ENCODE data around the gene A2M. TPM values are rescaled to one million over a fixed set of nuclear protein-coding genes. Genes with fewer than 3 reads are reported as not detected.

The A2M gene
- total RNA-seq, 1 experiment from 2014 or later, result not detected

- no peak overlapping the region for H3K4me2 ChIP-seq (ENCODE audit: low read length)
- H3K9me2 ChIP-seq (replicated peaks; ENCODE audit: low read length), result no peaks in the 10 kb centered on the region
- ATAC-seq, result peak; percentile 63
- no peak overlapping the region for H3K27ac ChIP-seq (ENCODE audit: low read length)
- ChIA-PET POLR2A (ENCODE audit: unreplicated experiment) (no interaction called here), CTCF (interaction anchor here (0.5 to 1.3 kb wide), 4 partner anchors 11 to 392 kb away, joined by 3 to 10 read pairs (median 6); no protein-coding TSS in a partner anchor)
- BruUV-seq (replicated peaks), result no TSS peak
- H3K9me3 ChIP-seq (ENCODE audit: low read length), result no peaks in the 10 kb centered on the region
- H3K4me3 ChIP-seq (ENCODE audit: low read length), result no peak overlapping the region
- intact Hi-C loops (cut with micrococcal nuclease), result loop anchor here (1.0 to 10.0 kb wide), 4 partner anchors 137 to 505 kb away; partner anchors contain the start of genes CLEC4E and PHC1
- no peak overlapping the region for H3K9ac ChIP-seq (ENCODE audit: low read length)
- H3F3A ChIP-seq (ENCODE audit: low read length, unreplicated experiment), result no peaks in the 10 kb centered on the region
- H3K4me1 ChIP-seq (ENCODE audit: insufficient read depth, low read length), result no peaks in the 10 kb centered on the region
- peak; percentile 56 for DNase-seq
- no peaks in the 10 kb centered on the region for H3K79me2 ChIP-seq (ENCODE audit: low read length)
- no peaks in the 10 kb centered on the region for H3K36me3 ChIP-seq (ENCODE audit: low read depth, low read length)
- H4K20me1 ChIP-seq (ENCODE audit: low read length), result no peaks in the 10 kb centered on the region
- TF ChIP-seq CTCF (conservative IDR thresholded peaks at IDR 0.05; ENCODE audit: low read depth, low read length), result peak; percentile 63
- TF ChIP-seq EZH2 (IDR thresholded peaks at IDR 0.05; ENCODE audit: low read length, unreplicated experiment), result no peak
- no peak for TF ChIP-seq EZH2phosphoT487 (IDR thresholded peaks at IDR 0.05; ENCODE audit: borderline replicate concordance, low read length)
- H2AFZ ChIP-seq (ENCODE audit: low read length), result no peak overlapping the region
- peaks cover 34% of the 10 kb centered on the region for H3K27me3 ChIP-seq (ENCODE audit: low read length)
These were observed 66.1 kb downstream of the A2M start for GRCh38 chr12:9049520-9050133.

GRCh38 chr12:9048930-9049329 lies 66.8 kb downstream of the A2M start:
- H3F3A ChIP-seq (ENCODE audit: low read length, unreplicated experiment), result no peaks in the 10 kb centered on the region
- H3K9me2 ChIP-seq (replicated peaks; ENCODE audit: low read length), result no peaks in the 10 kb centered on the region
- DNase-seq (no peak), ATAC-seq (no peak)
- H3K36me3 ChIP-seq (ENCODE audit: low read depth, low read length), result no peaks in the 10 kb centered on the region
- H4K20me1 ChIP-seq (ENCODE audit: low read length), result no peaks in the 10 kb centered on the region
- H3K4me1 ChIP-seq (ENCODE audit: insufficient read depth, low read length), result no peaks in the 10 kb centered on the region
- no peak overlapping the region for H2AFZ ChIP-seq (ENCODE audit: low read length)
- H3K27ac ChIP-seq (ENCODE audit: low read length), result no peak overlapping the region
- peaks cover 31% of the 10 kb centered on the region for H3K27me3 ChIP-seq (ENCODE audit: low read length)
- H3K4me3 ChIP-seq (ENCODE audit: low read length), result no peak overlapping the region
- H3K9ac ChIP-seq (ENCODE audit: low read length), result no peak overlapping the region
- intact Hi-C loops (cut with micrococcal nuclease), result loop anchor here (1.0 to 10.0 kb wide), 4 partner anchors 137 to 504 kb away; partner anchors contain the start of genes CLEC4E and PHC1
- POLR2A ChIA-PET (ENCODE audit: unreplicated experiment), result no interaction called here
- H3K4me2 ChIP-seq (ENCODE audit: low read length), result no peak overlapping the region
- TF ChIP-seq EZH2 (IDR thresholded peaks at IDR 0.05; ENCODE audit: low read length, unreplicated experiment) (no peak), CTCF (conservative IDR thresholded peaks at IDR 0.05; ENCODE audit: low read depth, low read length) (no peak), EZH2phosphoT487 (IDR thresholded peaks at IDR 0.05; ENCODE audit: borderline replicate concordance, low read length) (no peak)
- H3K79me2 ChIP-seq (ENCODE audit: low read length), result no peaks in the 10 kb centered on the region
- no peaks in the 10 kb centered on the region for H3K9me3 ChIP-seq (ENCODE audit: low read length)
- no TSS peak for BruUV-seq (replicated peaks)
- CTCF ChIA-PET, result interaction anchor here (0.7 to 1.3 kb wide), 2 partner anchors 98 to 135 kb away, joined by 3 to 7 read pairs; no protein-coding TSS in a partner anchor

DNA sequence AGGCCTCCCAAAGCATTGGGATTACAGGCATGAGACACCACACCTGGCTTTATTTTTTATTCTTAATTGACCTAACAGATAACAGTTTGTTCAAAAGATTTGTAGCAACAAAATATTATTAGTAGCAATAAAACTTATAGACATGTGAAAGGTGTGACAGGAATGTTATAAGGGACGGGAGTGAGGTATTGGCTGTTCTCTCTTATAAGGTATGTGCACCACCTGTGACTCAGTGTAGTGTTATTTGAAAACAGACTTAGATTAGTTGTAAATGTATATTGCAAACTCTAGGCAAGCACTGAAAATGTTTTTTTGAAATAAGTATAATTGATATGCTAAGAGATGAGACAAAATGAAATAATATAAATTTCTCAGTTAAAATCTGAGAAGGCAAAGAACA lies 68.6 kb downstream of the A2M start:
- Histone ChIP-seq H3K9me3 (ENCODE audit: low read length) (no peaks in the 10 kb centered on the region), H3K4me3 (ENCODE audit: low read length) (no peak overlapping the region), H3K27ac (ENCODE audit: low read length) (no peak overlapping the region), H3K4me2 (ENCODE audit: low read length) (no peak overlapping the region), H3K36me3 (ENCODE audit: low read depth, low read length) (no peaks in the 10 kb centered on the region), H3K4me1 (ENCODE audit: insufficient read depth, low read length) (no peaks in the 10 kb centered on the region), H4K20me1 (ENCODE audit: low read length) (no peaks in the 10 kb centered on the region), H3K27me3 (ENCODE audit: low read length) (peaks cover 13% of the 10 kb centered on the region), H3F3A (ENCODE audit: low read length, unreplicated experiment) (no peaks in the 10 kb centered on the region), H3K9ac (ENCODE audit: low read length) (no peak overlapping the region), H2AFZ (ENCODE audit: low read length) (no peak overlapping the region), H3K79me2 (ENCODE audit: low read length) (no peaks in the 10 kb centered on the region), H3K9me2 (replicated peaks; ENCODE audit: low read length) (no peaks in the 10 kb centered on the region)
- no TSS peak for BruUV-seq (replicated peaks)
- ATAC-seq, result no peak
- POLR2A ChIA-PET (ENCODE audit: unreplicated experiment), result no interaction called here
- TF ChIP-seq CTCF (conservative IDR thresholded peaks at IDR 0.05; ENCODE audit: low read depth, low read length) (no peak), EZH2 (IDR thresholded peaks at IDR 0.05; ENCODE audit: low read length, unreplicated experiment) (no peak), EZH2phosphoT487 (IDR thresholded peaks at IDR 0.05; ENCODE audit: borderline replicate concordance, low read length) (no peak)
- no peak for DNase-seq
- CTCF ChIA-PET, result no interaction called here
- intact Hi-C loops (cut with micrococcal nuclease), result loop anchor here (5.0 to 10.0 kb wide), 2 partner anchors 135 to 502 kb away; partner anchors contain the start of genes CLEC4E and PHC1

Data from PC-3 (cell line).